ENCODE data around the gene RWDD1.
"Not testable (repeated sequence)": the region's sequence is repeated elsewhere in the genome, so short reads cannot be mapped to it uniquely, and the experiment has no call there.

The RWDD1 gene

DNA sequence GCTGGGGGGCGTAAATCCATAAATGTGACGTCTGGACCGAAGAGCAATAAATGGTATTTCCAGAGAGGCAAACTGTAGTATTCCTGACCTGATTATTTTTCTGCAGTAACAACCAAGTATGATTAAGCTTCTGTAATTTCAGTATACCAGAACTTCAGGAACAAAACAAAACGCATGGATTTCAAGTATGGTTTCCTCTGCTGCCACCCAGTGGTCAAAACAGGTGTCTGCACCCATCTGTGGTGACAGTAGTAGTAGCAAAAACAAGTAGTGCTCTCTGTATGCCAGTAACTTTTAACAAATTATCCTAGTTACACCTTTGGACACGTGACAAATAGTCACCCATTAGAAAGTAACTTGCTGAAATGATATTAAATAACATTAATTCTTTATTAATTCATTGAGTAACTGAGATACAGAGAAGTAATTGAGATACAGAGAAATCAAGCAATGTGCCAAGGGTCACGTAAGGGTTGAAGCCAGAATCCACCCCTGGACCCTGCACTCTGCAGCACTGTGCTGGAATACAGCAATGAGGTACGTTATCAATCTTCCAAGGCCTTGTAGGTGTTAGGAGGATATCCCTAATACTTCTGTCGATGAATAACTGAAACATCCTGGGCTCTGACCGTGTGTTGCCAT, 9.8 kb upstream of the RWDD1 start:
- no peak for DNase-seq

DNA sequence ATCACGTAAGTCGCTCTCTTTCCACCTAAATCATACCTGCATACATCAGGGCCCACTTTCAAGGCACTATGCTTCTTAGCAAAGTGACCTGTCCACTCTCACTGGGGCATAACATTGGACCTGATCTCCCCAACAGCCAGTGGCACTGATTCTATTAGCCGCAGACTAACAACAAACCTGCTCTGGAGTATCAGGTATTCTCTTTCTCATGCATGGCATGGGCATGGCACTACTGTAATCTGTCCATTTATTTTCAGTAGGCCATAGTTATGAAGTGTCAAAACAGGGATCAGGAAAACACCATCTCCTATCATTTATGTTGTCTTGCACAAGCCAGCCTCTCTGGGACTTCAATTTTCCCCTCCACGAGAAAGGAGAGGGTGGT, 9.3 kb upstream of the RWDD1 start:
- DNase-seq, result no peak

- DNase-seq, result no peak
These were observed 8.7 kb upstream of the RWDD1 start for GRCh38 chr6:116562614-116563013.

- no peak for DNase-seq
These were observed 7.5 kb upstream of the RWDD1 start for GRCh38 chr6:116563830-116564229.

DNA sequence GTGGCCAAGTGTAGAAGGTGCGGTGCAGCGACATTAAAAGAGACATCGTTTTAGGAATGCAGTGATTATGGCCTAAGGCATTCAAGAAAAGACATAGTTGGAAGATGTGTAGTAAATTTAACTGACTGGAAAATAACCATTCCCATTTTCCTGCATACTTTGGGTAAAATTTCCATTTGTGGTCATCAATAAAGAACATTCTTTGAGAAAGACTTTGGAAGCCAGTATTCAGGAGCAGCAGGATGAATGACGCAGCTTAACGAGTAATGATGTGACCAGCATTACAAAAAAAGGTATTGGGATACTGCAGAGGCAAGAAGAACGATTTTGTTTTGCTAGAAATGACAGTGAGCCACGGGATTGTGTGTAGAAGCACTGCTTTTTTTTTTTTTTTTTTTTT, 7.0 kb upstream of the RWDD1 start:
- DNase-seq, result no peak

DNA sequence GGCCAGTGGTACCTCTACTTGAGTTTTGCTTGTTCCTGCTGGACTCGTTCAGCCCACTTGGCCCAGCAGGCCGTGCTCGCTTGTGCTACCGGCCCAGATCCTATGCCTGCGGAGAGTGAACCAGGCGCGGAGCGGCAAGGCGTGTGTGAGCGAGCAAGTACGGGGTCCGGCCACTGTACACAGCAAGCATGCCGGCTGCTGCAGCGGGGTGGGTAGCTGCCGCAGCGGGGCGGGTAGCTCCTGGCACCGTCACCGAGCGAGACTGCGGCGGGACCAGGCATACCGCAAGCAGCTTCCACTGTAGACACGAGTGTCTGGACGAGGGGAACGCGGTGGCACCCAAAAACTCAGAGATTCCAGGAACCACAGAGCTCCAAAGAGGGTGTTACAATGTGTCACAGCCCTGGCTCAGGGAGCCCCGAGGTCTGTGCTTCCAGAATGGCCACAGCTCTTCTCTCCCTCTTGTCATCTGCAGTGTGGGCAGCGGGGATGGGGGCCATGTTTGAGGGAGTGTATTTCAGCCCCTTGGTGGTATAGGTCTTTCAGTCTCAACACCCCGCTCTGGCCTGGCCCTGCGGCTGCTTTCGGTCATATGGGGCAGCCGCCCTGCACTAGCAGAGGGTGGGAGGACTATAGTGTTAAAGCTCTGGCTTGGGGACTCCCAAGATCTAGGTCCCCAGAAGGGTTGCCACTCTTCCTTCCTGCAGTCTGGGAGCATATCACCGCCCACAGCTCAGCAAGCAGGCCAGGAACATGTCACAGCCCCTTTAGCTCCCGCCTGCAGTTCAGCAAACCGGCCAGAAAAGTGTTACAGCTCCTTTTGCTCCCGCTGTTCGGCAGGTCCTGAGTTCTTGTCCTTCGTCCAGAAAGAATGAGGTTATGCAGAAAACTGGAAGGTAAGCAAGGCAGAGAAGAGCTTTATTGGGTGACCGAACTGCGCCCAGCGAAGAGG, 6.1 kb upstream of the RWDD1 start:
- DNase-seq, result no peak

DNA sequence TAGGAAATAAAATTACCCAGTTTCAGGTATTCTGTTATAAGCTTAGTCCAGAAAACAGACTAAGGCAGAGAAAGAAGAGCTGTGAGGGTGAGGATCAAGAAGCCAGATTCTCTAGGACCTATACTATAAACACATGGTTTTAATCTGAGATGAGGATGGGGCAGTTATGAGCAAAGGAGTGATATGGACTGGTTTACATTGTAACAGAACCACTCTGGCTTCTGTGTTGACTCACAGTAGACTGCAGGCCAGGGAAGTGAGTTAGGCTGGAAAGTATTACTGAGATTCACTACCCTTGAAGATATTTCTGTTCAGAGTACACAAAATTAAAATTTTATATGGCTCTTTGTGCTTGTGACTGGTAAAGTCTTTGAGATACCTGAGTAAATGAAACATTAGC, 3.2 kb upstream of the RWDD1 start:
- no peak for DNase-seq

GRCh38 chr6:116568821-116569755, 2.2 kb upstream of the RWDD1 start:
- no peak for DNase-seq

- DNase-seq, result no peak
These were observed 338 bp downstream of the RWDD1 start for GRCh38 chr6:116571683-116572000.

- DNase-seq, result no peak
These were observed 858 bp downstream of the RWDD1 start for GRCh38 chr6:116572162-116572561.

DNA sequence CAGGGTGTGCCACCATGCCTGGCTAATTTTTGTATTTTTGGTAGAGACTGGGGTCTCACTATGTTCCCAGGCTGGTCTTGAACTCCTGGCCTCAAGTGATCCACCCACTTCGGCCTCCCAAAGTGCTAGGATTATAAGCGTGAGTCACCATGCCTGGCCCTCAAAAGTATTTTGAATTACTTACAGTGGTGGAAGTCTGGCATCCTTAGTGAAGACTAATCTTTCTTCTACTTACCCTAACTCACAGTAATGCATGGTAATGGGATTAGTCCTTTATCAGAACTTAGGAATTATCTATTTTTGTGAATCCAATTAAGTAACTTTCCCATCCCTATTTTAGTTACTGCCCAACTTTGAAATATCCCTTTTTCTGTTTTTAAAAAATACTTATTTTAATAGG, 3.9 kb downstream of the RWDD1 start:
- no peak for DNase-seq

DNA sequence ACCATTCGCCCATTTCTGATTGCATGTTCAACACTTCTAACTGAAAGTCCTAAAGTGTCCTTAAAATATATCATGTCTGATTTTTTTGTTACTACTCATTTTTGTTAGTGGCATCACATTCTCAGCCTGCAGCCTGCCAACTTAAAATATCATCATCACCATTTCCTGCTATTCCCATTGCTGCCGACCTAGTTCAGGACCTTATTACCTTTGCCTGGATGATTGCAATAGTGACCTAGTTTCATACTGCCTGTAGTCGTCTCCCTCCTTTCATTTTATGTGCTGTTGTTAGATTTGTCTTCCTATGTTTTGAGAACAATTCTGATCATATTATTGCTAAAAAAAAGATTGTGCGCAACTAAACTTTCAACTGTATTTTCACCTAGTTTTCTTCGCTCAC, 6.2 kb downstream of the RWDD1 start:
- DNase-seq, result no peak

GRCh38 chr6:116578335-116578734, 7.0 kb downstream of the RWDD1 start:
- DNase-seq, result no peak

- no peak for DNase-seq
These were observed 7.8 kb downstream of the RWDD1 start for GRCh38 chr6:116579143-116579542.

DNA sequence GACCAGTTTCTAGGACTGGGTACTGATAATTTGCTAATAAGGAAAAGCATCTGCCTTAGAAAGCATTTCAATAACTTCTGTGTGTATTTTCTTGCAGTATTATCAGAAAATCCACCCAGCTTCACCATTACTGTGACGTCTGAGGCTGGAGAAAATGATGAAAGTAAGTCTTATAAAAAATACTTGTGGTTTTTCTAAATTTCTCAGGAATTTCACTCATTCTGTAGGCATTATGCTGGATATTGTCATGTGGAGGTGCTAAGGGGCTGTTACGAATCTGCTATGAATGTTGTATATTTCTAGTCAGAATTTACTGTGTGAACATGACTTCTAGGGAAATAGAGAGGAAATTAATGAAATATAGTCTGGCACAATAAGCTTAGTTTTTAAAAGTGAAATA, 8.9 kb downstream of the RWDD1 start:
- no peak for DNase-seq

- no peak for DNase-seq
These were observed 15.0 kb downstream of the RWDD1 start for GRCh38 chr6:116586276-116586675.

GRCh38 chr6:116586738-116587137, 15.4 kb downstream of the RWDD1 start:
- DNase-seq, result no peak

DNA sequence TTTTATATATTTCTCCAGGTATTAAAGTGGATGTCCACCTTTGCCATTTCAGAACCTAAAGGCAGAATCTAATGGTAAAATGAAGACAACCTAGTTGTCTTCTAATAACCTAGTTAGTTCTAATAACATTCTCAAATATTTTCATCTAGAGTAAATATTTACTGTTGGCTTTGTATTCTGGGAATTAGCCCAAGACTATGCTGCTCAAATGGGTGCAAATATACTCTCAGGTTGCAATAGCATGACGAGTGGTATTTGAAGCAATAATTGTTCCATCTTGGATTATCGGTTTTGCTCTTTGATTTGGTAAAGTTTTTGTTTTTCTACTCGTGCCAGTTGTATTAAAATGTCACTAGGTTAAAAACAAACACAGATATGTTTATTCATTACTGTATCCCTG, 23.9 kb downstream of the RWDD1 start:
- no peak for DNase-seq

DNA sequence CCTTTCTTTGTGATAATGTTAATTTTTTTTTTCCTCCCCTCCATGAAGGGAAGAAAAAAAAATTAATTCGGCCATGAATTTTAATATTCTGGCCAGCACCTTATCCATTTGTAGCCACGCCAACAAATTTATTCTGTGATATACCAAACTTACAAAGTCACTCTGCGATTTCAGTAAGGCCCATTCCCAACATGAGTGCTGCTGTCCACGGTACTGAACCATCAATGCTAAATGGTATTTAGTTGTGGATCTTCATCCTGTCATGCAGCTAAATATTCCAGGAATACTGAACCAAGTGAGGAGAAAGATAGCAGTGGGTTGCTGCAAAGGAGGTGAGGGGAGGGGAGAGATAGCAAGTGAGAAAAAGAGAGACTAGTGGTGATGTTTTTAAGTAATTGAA, 25.5 kb downstream of the RWDD1 start:
- DNase-seq, result no peak

DNA sequence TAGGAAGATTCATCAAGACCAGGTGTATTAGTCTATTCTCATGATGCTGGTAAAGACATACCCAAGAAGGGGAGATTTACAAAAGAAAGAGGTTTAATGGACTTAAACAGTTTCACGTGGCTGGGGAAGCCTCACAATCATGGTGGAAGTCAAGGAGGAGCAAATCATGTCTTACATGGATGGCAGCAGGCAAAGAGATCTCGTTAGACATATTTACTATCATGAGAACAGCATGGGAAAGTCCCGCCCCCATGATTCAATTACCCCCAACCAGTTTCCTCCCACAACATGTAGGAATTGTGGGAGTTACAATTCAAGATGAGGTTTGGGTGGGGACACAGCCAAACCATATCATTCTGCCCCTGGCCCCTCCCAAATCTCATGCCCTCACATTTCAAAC, 32.6 kb downstream of the RWDD1 start:
- not testable (repeated sequence) for DNase-seq

DNA sequence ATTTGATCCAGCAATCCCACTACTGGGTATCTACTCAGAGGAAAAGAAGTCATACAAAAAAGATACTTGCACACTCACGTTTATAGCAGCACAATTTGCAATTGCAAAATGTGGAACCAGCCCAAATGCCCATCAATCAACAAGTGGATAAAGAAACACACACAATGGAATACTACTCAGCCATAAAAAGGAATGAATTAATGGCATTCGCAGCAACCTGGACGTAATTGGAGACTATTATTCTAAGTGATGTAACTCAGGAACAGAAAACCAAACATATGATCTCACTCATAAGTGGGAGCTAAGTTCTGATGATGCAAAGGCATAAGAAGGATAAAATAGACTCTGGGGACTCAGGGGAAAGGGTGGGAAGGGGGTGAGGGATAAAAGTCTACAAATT, 33.6 kb downstream of the RWDD1 start:
- not testable (repeated sequence) for DNase-seq

- DNase-seq, result no peak
These were observed 34.6 kb downstream of the RWDD1 start for GRCh38 chr6:116605935-116606334.

DNA sequence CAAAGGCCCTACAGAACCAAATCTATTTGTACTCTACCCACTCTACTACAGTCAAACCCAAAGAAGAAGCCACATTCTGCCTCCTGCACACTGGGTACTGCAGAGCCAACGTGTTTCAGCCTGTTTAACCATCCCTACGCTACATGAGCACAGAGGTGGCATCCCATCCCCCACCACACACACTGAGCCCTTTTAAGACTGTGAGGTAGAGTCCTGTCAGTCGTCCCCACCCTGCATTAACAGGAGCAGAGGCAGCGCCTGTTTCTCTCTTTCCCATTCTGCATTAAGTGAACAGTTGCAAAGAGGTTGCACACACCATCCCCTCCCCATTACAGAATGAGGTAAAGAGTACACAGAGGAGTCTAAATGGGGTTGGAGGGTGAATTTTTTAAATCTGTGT, 39.8 kb downstream of the RWDD1 start:
- DNase-seq, result no peak
